ENCODE measurements around the gene ARHGEF10L.

Gene ARHGEF10L

GRCh38 chr1:17679856-17680255 is 140.4 kb downstream of the ARHGEF10L start:
- no peak overlapping the region for H3K4me3 ChIP-seq (ENCODE audit: low read depth, low read length)
- no peak for TF ChIP-seq CTCF (IDR thresholded peaks at IDR 0.05; ENCODE audit: control insufficient read depth, extremely low read depth, insufficient read depth)
- no peak for DNase-seq (ENCODE audit: low read depth)

GRCh38 chr1:17680308-17680707 is 140.8 kb downstream of the ARHGEF10L start:
- DNase-seq (ENCODE audit: low read depth) = no peak

GRCh38 chr1:17682400-17682799 is 142.9 kb downstream of the ARHGEF10L start:
- no peak for DNase-seq (ENCODE audit: low read depth)
- H3K4me3 ChIP-seq (ENCODE audit: low read depth, low read length) = no peak overlapping the region
- TF ChIP-seq CTCF (IDR thresholded peaks at IDR 0.05; ENCODE audit: control insufficient read depth, extremely low read depth, insufficient read depth) = no peak

More at GRCh38 chr1:17680308-17680707, 140.8 kb downstream of the ARHGEF10L start:
- no peak overlapping the region for H3K4me3 ChIP-seq (ENCODE audit: low read depth, low read length)
- TF ChIP-seq CTCF (IDR thresholded peaks at IDR 0.05; ENCODE audit: control insufficient read depth, extremely low read depth, insufficient read depth) = no peak

- no peak overlapping the region for H3K4me3 ChIP-seq (ENCODE audit: low read depth, low read length)
- no peak for DNase-seq (ENCODE audit: low read depth)
- no peak for TF ChIP-seq CTCF (IDR thresholded peaks at IDR 0.05; ENCODE audit: control insufficient read depth, extremely low read depth, insufficient read depth)
These were observed 144.1 kb downstream of the ARHGEF10L start for GRCh38 chr1:17683598-17683997.

GRCh38 chr1:17684810-17685209 is 145.3 kb downstream of the ARHGEF10L start:
- no peak for TF ChIP-seq CTCF (IDR thresholded peaks at IDR 0.05; ENCODE audit: control insufficient read depth, extremely low read depth, insufficient read depth)
- H3K4me3 ChIP-seq (ENCODE audit: low read depth, low read length) = no peak overlapping the region
- DNase-seq (ENCODE audit: low read depth) = no peak

- no peak overlapping the region for H3K4me3 ChIP-seq (ENCODE audit: low read depth, low read length)
- no peak for TF ChIP-seq CTCF (IDR thresholded peaks at IDR 0.05; ENCODE audit: control insufficient read depth, extremely low read depth, insufficient read depth)
- DNase-seq (ENCODE audit: low read depth) = no peak
These were observed 146.8 kb downstream of the ARHGEF10L start for GRCh38 chr1:17686258-17686657.

GRCh38 chr1:17687145-17687544 is 147.6 kb downstream of the ARHGEF10L start:
- no peak overlapping the region for H3K4me3 ChIP-seq (ENCODE audit: low read depth, low read length)
- TF ChIP-seq CTCF (IDR thresholded peaks at IDR 0.05; ENCODE audit: control insufficient read depth, extremely low read depth, insufficient read depth) = no peak
- no peak for DNase-seq (ENCODE audit: low read depth)
